Measurements from ENCODE around the gene DEFB121. TPM values are rescaled to one million over a fixed set of nuclear protein-coding genes. Genes with fewer than 3 reads are reported as not detected.

DEFB121 gene, protein sequence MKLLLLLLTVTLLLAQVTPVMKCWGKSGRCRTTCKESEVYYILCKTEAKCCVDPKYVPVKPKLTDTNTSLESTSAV
- not detected for total RNA-seq
- long read RNA-seq: 0 reads

DNA sequence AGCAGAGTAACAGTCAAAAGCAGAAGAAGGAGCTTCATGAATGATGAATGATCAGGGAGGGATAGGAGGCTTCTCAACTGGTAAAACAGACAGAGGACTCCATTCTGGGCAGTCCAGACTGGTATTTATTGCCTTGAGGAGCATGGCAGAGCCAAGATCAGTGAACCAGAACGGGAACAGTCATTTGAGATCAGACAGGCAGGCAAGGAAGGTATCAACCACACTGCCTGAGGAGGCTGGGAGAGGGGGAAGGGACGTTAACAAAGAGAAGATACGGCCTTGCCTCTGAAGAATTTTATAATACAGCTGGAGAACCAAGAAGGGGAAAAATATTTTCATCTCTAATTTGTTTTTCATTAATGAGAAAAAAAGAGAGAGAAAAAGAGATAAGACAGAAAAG is at the start of gene DEFB121:
Gene DEFB121, minus strand, starts transcription at position 101 of the 400 bp plus-strand sequence. Its CDS starts 63 bp downstream, at position 38.
- no peaks in the 10 kb centered on the region for H3K4me1 ChIP-seq
- peaks cover 63% of the 10 kb centered on the region for H3K27me3 ChIP-seq (ENCODE audit: low read depth)
- intact Hi-C loops (cut with micrococcal nuclease): no loop called here
- no peak for DNase-seq
- peaks cover 3% of the 10 kb centered on the region for H3K9me3 ChIP-seq (replicated peaks)
- H3K27ac ChIP-seq (replicated peaks): no peak within 1 kb of the TSS
- H3K4me3 ChIP-seq: no peak within 1 kb of the TSS
- no peaks in the 10 kb centered on the region for H3K36me3 ChIP-seq
- TF ChIP-seq, protein P1, sequence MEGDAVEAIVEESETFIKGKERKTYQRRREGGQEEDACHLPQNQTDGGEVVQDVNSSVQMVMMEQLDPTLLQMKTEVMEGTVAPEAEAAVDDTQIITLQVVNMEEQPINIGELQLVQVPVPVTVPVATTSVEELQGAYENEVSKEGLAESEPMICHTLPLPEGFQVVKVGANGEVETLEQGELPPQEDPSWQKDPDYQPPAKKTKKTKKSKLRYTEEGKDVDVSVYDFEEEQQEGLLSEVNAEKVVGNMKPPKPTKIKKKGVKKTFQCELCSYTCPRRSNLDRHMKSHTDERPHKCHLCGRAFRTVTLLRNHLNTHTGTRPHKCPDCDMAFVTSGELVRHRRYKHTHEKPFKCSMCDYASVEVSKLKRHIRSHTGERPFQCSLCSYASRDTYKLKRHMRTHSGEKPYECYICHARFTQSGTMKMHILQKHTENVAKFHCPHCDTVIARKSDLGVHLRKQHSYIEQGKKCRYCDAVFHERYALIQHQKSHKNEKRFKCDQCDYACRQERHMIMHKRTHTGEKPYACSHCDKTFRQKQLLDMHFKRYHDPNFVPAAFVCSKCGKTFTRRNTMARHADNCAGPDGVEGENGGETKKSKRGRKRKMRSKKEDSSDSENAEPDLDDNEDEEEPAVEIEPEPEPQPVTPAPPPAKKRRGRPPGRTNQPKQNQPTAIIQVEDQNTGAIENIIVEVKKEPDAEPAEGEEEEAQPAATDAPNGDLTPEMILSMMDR (IDR thresholded peaks at IDR 0.05; ENCODE audit: borderline replicate concordance): no peak

DNA sequence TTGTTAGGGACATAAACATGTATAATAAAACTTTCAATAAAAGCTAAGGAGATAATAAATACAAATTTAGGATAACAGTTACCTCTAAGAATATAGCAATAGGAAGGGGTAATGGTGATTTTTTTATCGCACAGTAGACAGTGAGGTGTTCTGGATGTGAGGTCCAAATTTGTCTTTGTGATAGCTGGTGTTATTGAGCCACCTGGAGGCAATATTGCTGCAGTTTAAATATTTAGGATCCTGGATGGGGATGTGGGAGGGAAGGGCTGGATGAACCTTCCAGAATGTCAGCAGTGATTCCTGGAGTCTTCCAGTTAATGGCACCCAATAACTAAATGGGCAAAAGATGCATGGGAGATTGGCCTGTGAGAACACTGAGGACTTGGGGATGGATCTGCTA is 48.3 kb upstream of the DEFB121 start:
- no peak for DNase-seq
- Histone ChIP-seq H3K9me3 (replicated peaks) (no peaks in the 10 kb centered on the region), H3K27ac (replicated peaks) (no peak overlapping the region), H3K27me3 (ENCODE audit: low read depth) (peaks cover 66% of the 10 kb centered on the region), H3K4me3 (no peak overlapping the region), H3K4me1 (no peaks in the 10 kb centered on the region), H3K36me3 (no peaks in the 10 kb centered on the region)
- TF ChIP-seq, protein P1 (IDR thresholded peaks at IDR 0.05; ENCODE audit: borderline replicate concordance): no peak
- intact Hi-C loops (cut with micrococcal nuclease): no loop called here

- TF ChIP-seq, protein P1 (IDR thresholded peaks at IDR 0.05; ENCODE audit: borderline replicate concordance): no peak
- DNase-seq: no peak
- intact Hi-C loops (cut with micrococcal nuclease): no loop called here
- Histone ChIP-seq H3K27ac (replicated peaks) (no peak overlapping the region), H3K36me3 (no peaks in the 10 kb centered on the region), H3K27me3 (ENCODE audit: low read depth) (peaks cover 48% of the 10 kb centered on the region), H3K4me3 (no peak overlapping the region), H3K4me1 (no peaks in the 10 kb centered on the region), H3K9me3 (replicated peaks) (no peaks in the 10 kb centered on the region)
These were observed 46.6 kb upstream of the DEFB121 start for GRCh38 chr20:31452575-31452974.

DNA sequence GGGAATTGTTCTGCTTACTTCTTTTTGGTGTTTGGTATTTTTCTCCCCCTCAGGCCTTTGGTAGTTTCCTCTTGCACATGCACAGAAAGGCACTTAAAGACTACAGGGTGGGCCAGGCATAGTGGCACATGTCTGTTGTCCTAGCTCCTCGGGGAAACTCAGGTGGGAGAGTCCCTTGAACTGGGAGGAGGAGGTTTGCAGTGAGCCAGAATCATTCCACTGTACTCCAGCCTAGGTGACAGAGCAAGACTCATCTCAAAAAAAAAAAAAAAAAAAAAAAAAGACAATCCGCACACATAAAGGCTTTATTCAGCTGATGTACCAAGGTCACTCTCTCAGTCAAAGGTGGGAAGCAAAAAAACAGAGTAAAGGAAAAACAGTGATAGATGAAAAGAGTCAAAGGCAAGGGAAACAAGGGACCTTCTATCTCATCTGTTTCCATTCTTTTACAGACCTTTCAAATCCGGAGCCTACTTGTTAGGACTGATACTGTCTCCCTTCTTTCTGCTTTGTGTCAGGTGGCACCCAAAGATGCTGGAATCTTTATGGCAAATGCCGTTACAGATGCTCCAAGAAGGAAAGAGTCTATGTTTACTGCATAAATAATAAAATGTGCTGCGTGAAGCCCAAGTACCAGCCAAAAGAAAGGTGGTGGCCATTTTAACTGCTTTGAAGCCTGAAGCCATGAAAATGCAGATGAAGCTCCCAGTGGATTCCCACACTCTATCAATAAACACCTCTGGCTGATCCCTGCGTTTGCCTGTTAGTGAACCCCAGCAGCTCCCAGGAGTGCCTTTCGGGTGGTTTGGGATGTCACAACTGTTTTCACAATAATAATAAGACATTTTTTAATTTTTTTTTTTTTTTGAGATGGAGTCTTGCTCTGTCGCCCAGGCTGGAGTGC is 43.7 kb upstream of the DEFB121 start:
- Histone ChIP-seq H3K4me3 (no peak overlapping the region), H3K36me3 (no peaks in the 10 kb centered on the region), H3K27me3 (ENCODE audit: low read depth) (peaks cover 26% of the 10 kb centered on the region), H3K4me1 (no peaks in the 10 kb centered on the region), H3K9me3 (replicated peaks) (no peaks in the 10 kb centered on the region), H3K27ac (replicated peaks) (no peak overlapping the region)
- DNase-seq: no peak
- TF ChIP-seq, protein P1 (IDR thresholded peaks at IDR 0.05; ENCODE audit: borderline replicate concordance): no peak
- intact Hi-C loops (cut with micrococcal nuclease): no loop called here

GRCh38 chr20:31446084-31446819 is 40.2 kb upstream of the DEFB121 start:
- Histone ChIP-seq H3K4me3 (no peak overlapping the region), H3K9me3 (replicated peaks) (no peaks in the 10 kb centered on the region), H3K4me1 (no peaks in the 10 kb centered on the region), H3K27ac (replicated peaks) (no peak overlapping the region), H3K27me3 (ENCODE audit: low read depth) (peaks cover 21% of the 10 kb centered on the region), H3K36me3 (no peaks in the 10 kb centered on the region)
- TF ChIP-seq, protein P1 (IDR thresholded peaks at IDR 0.05; ENCODE audit: borderline replicate concordance): no peak
- DNase-seq: no peak
- intact Hi-C loops (cut with micrococcal nuclease): no loop called here

Measured in left ventricle myocardium inferior (tissue), 1 donor.